IMR-90 (cell line): ENCODE results near the gene TEPSIN. TPM values are rescaled to one million over a fixed set of nuclear protein-coding genes. Genes with fewer than 3 reads are reported as not detected.

Source experiments
- ATAC-seq: fragments of 200-7000 bp; cut with Tn5 transposase; 2 replicates; pipeline ENCODE4 v1.9.1; 2020; ENCODE audit warnings: low read depth, mild to moderate bottlenecking, moderate library complexity
- BruUV-seq: library from RNA; stranded (reverse); fragments of 400-500 nt; replicated peaks from 2 replicates; lab custom pipeline; 2021; lab: Mats Ljungman, UMichigan
- CTCF ChIA-PET: fragments of 300-600 bp; formaldehyde crosslinking; extraction: SDS; loops from one replicate; lab custom pipeline; 2021; ENCODE audit warnings: antibody characterized with exemption; lab: Yijun Ruan, JAX
- POLR2A ChIA-PET: fragments of 300-600 bp; sonication (Branson Sonifier 250); formaldehyde crosslinking; loops from one replicate; lab custom pipeline; 2022; ENCODE audit warnings: antibody characterized with exemption; ENCODE audit not compliant: unreplicated experiment; lab: Charles Lee
- DNase-seq: peaks from one replicate; pipeline ENCODE4 v3.0.0; 2013
- H2AFZ ChIP-seq: replicated peaks from 2 replicates; pipeline ENCODE3; 2013; ENCODE audit warnings: low read length, mild to moderate bottlenecking; ENCODE audit not compliant: poor library complexity
- H2AK5ac ChIP-seq: 2 replicates; pipeline ENCODE4 v1.6.1; 2013; ENCODE audit warnings: low read depth, low read length, inconsistent platforms
- H2AK9ac ChIP-seq: replicated peaks from 2 replicates; pipeline ENCODE3; 2013; ENCODE audit warnings: mild to moderate bottlenecking, low read depth, low read length, moderate library complexity; ENCODE audit not compliant: poor library complexity
- H2BK120ac ChIP-seq: 2 replicates; pipeline ENCODE4 v1.6.1; 2013; ENCODE audit warnings: low read depth, low read length, inconsistent platforms
- H2BK15ac ChIP-seq: 3 replicates; pipeline ENCODE4 v1.6.1; 2013; ENCODE audit warnings: low read depth, low read length, inconsistent platforms
- H2BK20ac ChIP-seq: 2 replicates; pipeline ENCODE4 v1.6.1; 2013; ENCODE audit warnings: low read depth, mild to moderate bottlenecking, inconsistent platforms, low read length, moderate library complexity
- H2BK5ac ChIP-seq: 2 replicates; pipeline ENCODE4 v1.6.1; 2013; ENCODE audit warnings: mild to moderate bottlenecking, low read depth, low read length, inconsistent platforms; ENCODE audit not compliant: poor library complexity, severe bottlenecking
- H3K14ac ChIP-seq: replicated peaks from 2 replicates; pipeline ENCODE4 v1.6.1; 2013; ENCODE audit warnings: low read depth, low read length, inconsistent platforms
- H3K18ac ChIP-seq: 2 replicates; pipeline ENCODE4 v1.6.1; 2013; ENCODE audit warnings: low read depth, low read length, control low read depth
- H3K23ac ChIP-seq: 2 replicates; pipeline ENCODE4 v1.6.1; 2013; ENCODE audit warnings: low read depth, low read length, inconsistent platforms
- H3K27ac ChIP-seq: 2 replicates; pipeline ENCODE4 v1.5.1; 2013; ENCODE audit warnings: mild to moderate bottlenecking, control low read depth, low read length; ENCODE audit not compliant: insufficient read depth
- H3K27me3 ChIP-seq: 2 replicates; pipeline ENCODE4 v1.6.1; 2013; ENCODE audit warnings: low read length; ENCODE audit not compliant: control insufficient read depth, insufficient read depth
- H3K36me3 ChIP-seq: 2 replicates; pipeline ENCODE4 v1.6.1; 2013; ENCODE audit warnings: low read length, mixed read lengths; ENCODE audit not compliant: control insufficient read depth, insufficient read depth
- H3K4ac ChIP-seq: 2 replicates; pipeline ENCODE4 v1.6.1; 2013; ENCODE audit warnings: low read depth, low read length, inconsistent platforms
- H3K4me1 ChIP-seq: 2 replicates; pipeline ENCODE4 v1.6.1; 2013; ENCODE audit warnings: low read length, mixed read lengths; ENCODE audit not compliant: control insufficient read depth, insufficient read depth
- H3K4me2 ChIP-seq: 2 replicates; pipeline ENCODE4 v1.6.1; 2013; ENCODE audit warnings: low read depth, mild to moderate bottlenecking, control low read depth, low read length, moderate library complexity
- H3K4me3 ChIP-seq: 2 replicates; pipeline ENCODE4 v1.5.1; 2013; ENCODE audit warnings: low read depth, mild to moderate bottlenecking, control low read depth, low read length, moderate library complexity; ENCODE audit not compliant: insufficient read depth
- H3K56ac ChIP-seq: 2 replicates; pipeline ENCODE4 v1.6.1; 2013; ENCODE audit warnings: low read length, inconsistent platforms; ENCODE audit not compliant: insufficient read depth; ENCODE audit errors: extremely low read depth
- H3K79me1 ChIP-seq, 2 experiments: 2 replicates each; pipeline ENCODE4 v1.6.1; 2013; ENCODE audit warnings: low read length in 2 of 2, inconsistent platforms in 1 of 2, low read depth in 1 of 2
- H3K9ac ChIP-seq: 2 replicates; pipeline ENCODE4 v1.6.1; 2013; ENCODE audit warnings: low read depth, low read length, control low read depth
- H3K9me1 ChIP-seq: 2 replicates; pipeline ENCODE4 v1.6.1; 2013; ENCODE audit warnings: low read length, inconsistent platforms; ENCODE audit not compliant: insufficient read depth
- H3K9me3 ChIP-seq: 2 replicates; pipeline ENCODE4 v1.6.1; 2013; ENCODE audit warnings: low read length; ENCODE audit not compliant: control insufficient read depth, insufficient read depth
- H4K20me1 ChIP-seq: 2 replicates; pipeline ENCODE4 v1.6.1; 2013; ENCODE audit warnings: low read length, inconsistent platforms; ENCODE audit not compliant: insufficient read depth
- H4K5ac ChIP-seq: 2 replicates; pipeline ENCODE4 v1.6.1; 2013; ENCODE audit warnings: mild to moderate bottlenecking, low read depth, low read length, control low read depth
- H4K8ac ChIP-seq, 2 experiments: 2 replicates each; pipeline ENCODE4 v1.6.1; 2013; ENCODE audit warnings: low read depth in 2 of 2, low read length in 2 of 2, control low read depth in 1 of 2, inconsistent platforms in 1 of 2
- H4K91ac ChIP-seq: 2 replicates; pipeline ENCODE4 v1.6.1; 2013; ENCODE audit warnings: low read depth, low read length, inconsistent platforms; ENCODE audit not compliant: insufficient read depth
- CEBPB ChIP-seq: IDR thresholded peaks from 2 replicates; pipeline ENCODE4 v1.6.1; 2012; ENCODE audit warnings: low read depth, low read length, improper control_type of control experiment
- CTCF ChIP-seq: conservative IDR thresholded peaks from 2 replicates; pipeline ENCODE4 v1.5.1; 2012; ENCODE audit warnings: mild to moderate bottlenecking, low read depth, low read length, improper control_type of control experiment
- MAFK ChIP-seq: IDR thresholded peaks from 2 replicates; pipeline ENCODE4 v1.6.1; 2012; ENCODE audit warnings: low read depth, low read length, improper control_type of control experiment
- MXI1 ChIP-seq: IDR thresholded peaks from 2 replicates; pipeline ENCODE4 v1.6.1; 2012; ENCODE audit warnings: low read depth, mild to moderate bottlenecking, low read length, moderate library complexity, borderline replicate concordance
- POLR2A ChIP-seq: IDR thresholded peaks from 2 replicates; pipeline ENCODE4 v1.6.1; 2012; ENCODE audit warnings: mild to moderate bottlenecking, low read depth, low read length
- RAD21 ChIP-seq: IDR thresholded peaks from 2 replicates; pipeline ENCODE4 v1.6.1; 2012; ENCODE audit warnings: low read length, improper control_type of control experiment
- RFX5 ChIP-seq: IDR thresholded peaks from 2 replicates; pipeline ENCODE4 v1.8.0; 2012; ENCODE audit warnings: low read depth, mild to moderate bottlenecking, low read length, moderate library complexity
- USF2 ChIP-seq: fragments of 150-350 bp; IDR thresholded peaks from 2 replicates; pipeline ENCODE4 v1.6.1; 2017; ENCODE audit warnings: mild to moderate bottlenecking, antibody characterized with exemption, low read length, low read depth
- WGBS, 2 experiments: methylation state at CpG; one replicate each; pipeline versions ENCODE4 v1.1.5 to v1.1.7; 2013; ENCODE audit warnings: missing lambda C conversion rate in 2 of 2; ENCODE audit not compliant: insufficient read length in 1 of 2; ENCODE audit errors: extremely low coverage in 2 of 2; 5-methylcytosine and 5-hydroxymethylcytosine counted together
- dilution Hi-C: fragments of 300-500 bp; cut with HindIII; formaldehyde crosslinking; loops from one replicate; pipeline ENCODE4 v1.14.3; 2018; ENCODE audit warnings: low sequenced_read_pairs; ENCODE audit not compliant: unreplicated experiment
- in situ Hi-C: fragments of 300-500 bp; cut with MboI; formaldehyde crosslinking; loops from 3 replicates; pipeline ENCODE4 v1.14.3; 2019; ENCODE audit warnings: low sequenced_read_pairs, inconsistent platforms, mixed read lengths
- intact Hi-C: fragments of 100-400 bp; cut with micrococcal nuclease; formaldehyde crosslinking; loops from 2 replicates; pipeline ENCODE4 v1.10.0; 2022
- polyA plus RNA-seq, 3 experiments: library from polyadenylated mRNA; depleted of rRNA; stranded (reverse); fragments of >200 nt; gene quantifications; 2 replicates each; pipeline ENCODE4 v1.2.3, GENCODE V29; 2012; ENCODE audit warnings: low replicate concordance in 1 of 3
- total RNA-seq: library from RNA; depleted of rRNA; stranded (reverse); fragments of >200 nt; gene quantifications from 2 replicates; pipeline ENCODE4 v1.2.3, GENCODE V29; 2012

Gene TEPSIN
- total and polyA plus RNA-seq, 2 of the 4 experiments (the other 2 are of a cell fraction): 3.2 to 28.1 TPM

GRCh38 chr17:81181811-81182185, 57.1 kb downstream of the TEPSIN start:
- H4K8ac ChIP-seq: no peak overlapping the region
- H4K91ac ChIP-seq: no peak overlapping the region
- H4K5ac ChIP-seq: no peak overlapping the region
- H4K20me1 ChIP-seq: no peaks in the 10 kb centered on the region
- intact Hi-C loops (no loop called here), in situ Hi-C loops (no loop called here), dilution Hi-C loops (no loop called here)
- peaks cover 6% of the 10 kb centered on the region; the same call in 1 of the 2 replicates for H3K27me3 ChIP-seq
- H3K56ac ChIP-seq: no peak overlapping the region
- H2AK5ac ChIP-seq: no peak overlapping the region
- no peaks in the 10 kb centered on the region for H3K79me1 ChIP-seq
- no peak overlapping the region for H3K14ac ChIP-seq
- ATAC-seq (no peak), DNase-seq (no peak)
- H3K36me3 ChIP-seq: no peaks in the 10 kb centered on the region
- H3K9me1 ChIP-seq: no peaks in the 10 kb centered on the region
- 79% methylated on average over 8 of the region's 19 CpGs; no CpG with 5 or more reads in 1 of the 2 experiments for WGBS, 2 experiments
- no peaks in the 10 kb centered on the region for H3K9me3 ChIP-seq
- H3K4me2 ChIP-seq: no peak overlapping the region
- no peak overlapping the region for H3K9ac ChIP-seq
- no peak overlapping the region for H3K18ac ChIP-seq
- no peak for TF ChIP-seq CEBPB
- no peak for TF ChIP-seq RFX5
- no peak for TF ChIP-seq USF2
- no peak for TF ChIP-seq POLR2A
- no peak for TF ChIP-seq RAD21
- TF ChIP-seq MAFK: no peak
- TF ChIP-seq CTCF: no peak
- no peak for TF ChIP-seq MXI1
- H2AK9ac ChIP-seq: no peak overlapping the region
- BruUV-seq: no TSS peak
- POLR2A ChIA-PET: no interaction called here
- no peak overlapping the region for H3K4ac ChIP-seq
- H2BK15ac ChIP-seq: no peak overlapping the region
- CTCF ChIA-PET: no interaction called here
- H2BK5ac ChIP-seq: no peak overlapping the region
- no peak overlapping the region for H2AFZ ChIP-seq
- H2BK20ac ChIP-seq: no peak overlapping the region
- no peak overlapping the region for H3K4me3 ChIP-seq
- H2BK120ac ChIP-seq: no peak overlapping the region
- H3K23ac ChIP-seq: no peak overlapping the region
- no peaks in the 10 kb centered on the region for H3K4me1 ChIP-seq
- no peak overlapping the region for H3K27ac ChIP-seq
